HG02884 (cell line): ENCODE data around the gene TCP1.
"Not testable (repeated sequence)": the region's sequence is repeated elsewhere in the genome, so short reads cannot be mapped to it uniquely, and the experiment has no call there.

ENCODE experiments used
- ATAC-seq: cut with Tn5 transposase; IDR thresholded peaks from one replicate; pipeline ENCODE4 v1.9.1; 2021; ENCODE audit warnings: mild to moderate bottlenecking, moderate library complexity; ENCODE audit not compliant: unreplicated experiment

The TCP1 gene

GRCh38 chr6:159745081-159745480 lies 44.3 kb downstream of the TCP1 start:
- ATAC-seq, result no peak

- no peak for ATAC-seq
Measured at GRCh38 chr6:159742165-159742564, 47.2 kb downstream of the TCP1 start.

GRCh38 chr6:159739341-159739740 lies 50.1 kb downstream of the TCP1 start:
- no peak for ATAC-seq

DNA sequence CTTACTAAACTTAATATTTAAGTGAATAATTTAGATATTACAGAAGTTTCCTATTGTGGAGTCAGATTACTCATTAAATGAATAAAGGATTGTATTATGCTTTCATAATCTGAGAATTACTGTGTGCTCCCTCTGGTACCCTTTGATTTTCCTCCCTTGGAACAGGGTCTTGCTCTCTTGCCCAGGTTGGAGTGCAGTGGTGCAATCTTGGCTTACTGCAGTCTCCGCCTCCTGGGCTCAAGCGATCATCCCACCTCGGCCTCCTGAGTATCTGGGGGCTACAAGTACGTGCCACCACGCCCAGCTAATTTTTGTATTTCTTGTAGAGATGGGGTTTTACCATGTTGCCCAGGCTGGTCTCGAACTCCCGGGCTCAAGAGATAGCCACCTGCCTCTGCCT lies 52.5 kb downstream of the TCP1 start:
- ATAC-seq, result no peak

GRCh38 chr6:159733395-159733794 lies 56.0 kb downstream of the TCP1 start:
- ATAC-seq, result not testable (repeated sequence)

DNA sequence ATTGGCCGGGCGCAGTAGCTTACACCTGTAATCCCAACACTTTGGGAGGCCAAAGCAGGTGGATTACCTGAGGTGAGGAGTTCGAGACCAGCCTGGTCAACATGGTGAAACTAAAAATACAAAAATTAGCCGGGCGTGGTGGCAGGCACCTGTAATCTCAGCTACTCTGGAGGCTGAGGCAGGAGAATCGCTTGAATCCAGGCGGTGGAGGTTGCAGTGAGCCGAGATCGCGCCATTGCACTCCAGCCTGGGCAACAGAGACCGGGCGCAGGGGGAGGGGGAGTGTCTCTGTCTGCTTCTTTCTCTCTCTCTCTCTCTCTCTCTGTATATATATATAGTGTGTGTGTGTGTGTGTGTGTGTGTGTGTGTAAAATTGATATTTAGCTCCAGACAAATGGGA lies 56.9 kb downstream of the TCP1 start:
- ATAC-seq, result not testable (repeated sequence)

DNA sequence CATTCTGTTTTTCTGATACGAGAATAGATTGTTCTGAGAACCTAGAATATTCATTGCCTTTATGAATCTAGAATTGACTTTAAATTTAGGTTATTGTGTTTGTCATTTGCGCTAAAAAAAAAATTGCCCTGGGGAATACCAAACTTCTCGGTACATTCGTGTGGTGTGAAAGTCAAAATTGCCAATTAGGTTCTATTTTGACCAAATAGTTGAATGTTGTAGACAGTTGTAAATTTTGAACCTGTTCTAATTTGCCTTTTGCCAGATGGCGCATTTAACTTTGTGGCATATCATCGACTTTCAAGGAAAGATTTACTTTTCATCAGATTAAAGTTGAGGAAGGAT lies 59.1 kb downstream of the TCP1 start:
- no peak for ATAC-seq

- peak; percentile 21 for ATAC-seq
Measured at GRCh38 chr6:159729598-159730331, 59.6 kb downstream of the TCP1 start.

DNA sequence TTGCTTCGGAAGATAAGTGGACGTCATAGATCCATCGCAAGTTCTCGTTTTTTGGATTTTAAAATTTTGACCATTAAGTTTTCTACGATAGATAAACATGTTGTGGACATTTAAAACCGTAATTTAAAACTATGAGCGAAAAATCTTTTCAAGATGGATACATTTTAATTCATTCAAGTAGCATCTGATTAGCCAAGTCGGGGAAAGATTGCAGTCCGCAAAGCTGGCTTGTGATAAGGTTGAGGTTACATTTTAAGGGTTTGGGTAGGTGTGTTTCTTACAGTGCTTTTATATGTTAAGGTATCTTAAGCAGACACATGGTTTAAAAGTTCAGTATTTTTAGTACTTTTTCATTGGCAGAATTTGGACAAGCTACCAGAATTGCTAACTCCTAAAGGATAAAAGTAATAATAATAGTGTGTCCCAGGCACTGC lies 60.9 kb downstream of the TCP1 start:
- no peak for ATAC-seq
